SK-N-SH (cell line): ENCODE data around the gene AK3. TPM values are rescaled to one million over a fixed set of nuclear protein-coding genes. Genes with fewer than 3 reads are reported as not detected.

Experiments used
- CTCF ChIA-PET: fragments of 300-600, 350-600 bp; formaldehyde crosslinking; extraction: SDS; loops from one replicate; lab custom pipeline; 2021; lab: Yijun Ruan, JAX
- POLR2A ChIA-PET: fragments of 350-600 bp; sonication (Branson Sonifier 250); formaldehyde crosslinking; extraction: SDS; loops from one replicate; lab custom pipeline; 2020; ENCODE audit warnings: antibody characterized with exemption, inconsistent platforms; lab: Yijun Ruan, JAX
- DNase-seq: peaks from one replicate; pipeline ENCODE4 v3.0.0; 2012
- H2AFZ ChIP-seq: fragments of 200-600 bp; sonication (generic); 2 replicates; pipeline ENCODE4 v1.8.1; 2016; ENCODE audit warnings: antibody characterized with exemption, mild to moderate bottlenecking, low read depth
- H3F3A ChIP-seq: fragments of 200-600 bp; sonication (generic); replicated peaks from 2 replicates; pipeline ENCODE3; 2016; ENCODE audit warnings: antibody characterized with exemption, mild to moderate bottlenecking; ENCODE audit not compliant: insufficient read depth
- H3K27ac ChIP-seq, 2 experiments: fragments of 200-500 bp in 1 of 2; fragments of 200-600 bp in 1 of 2; sonication (Bioruptor generic) in 1 of 2; sonication (generic), shearing (Covaris generic) in 1 of 2; 2 replicates each; pipeline versions ENCODE4 v1.5.1 to v1.6.1; 2014 to 2016; ENCODE audit warnings: low read depth in 2 of 2, inconsistent platforms in 1 of 2, low read length in 1 of 2, mild to moderate bottlenecking in 1 of 2, mixed read lengths in 1 of 2
- H3K27me3 ChIP-seq: fragments of 200-600 bp; sonication (generic), shearing (Covaris generic); 2 replicates; pipeline ENCODE4 v1.6.1; 2016; ENCODE audit warnings: mixed run types; ENCODE audit not compliant: insufficient read depth
- H3K36me3 ChIP-seq, 2 experiments: fragments of 200-500 bp in 1 of 2; fragments of 200-600 bp in 1 of 2; sonication (Bioruptor generic) in 1 of 2; sonication (generic) in 1 of 2; replicated peaks in 1 of 2; 2 replicates each; pipeline versions ENCODE3 to v1.5.1; 2014 to 2016; ENCODE audit warnings: low read length in 1 of 2, mild to moderate bottlenecking in 1 of 2; ENCODE audit not compliant: insufficient read depth in 2 of 2, control insufficient read depth in 1 of 2
- H3K4me1 ChIP-seq, 2 experiments: fragments of 200-500 bp in 1 of 2; fragments of 200-600 bp in 1 of 2; sonication (Bioruptor generic) in 1 of 2; sonication (generic), shearing (Covaris generic) in 1 of 2; 2 replicates each; pipeline versions ENCODE4 v1.5.1 to v1.6.1; 2014 to 2016; ENCODE audit warnings: low read depth in 1 of 2, low read length in 1 of 2, mixed run types in 1 of 2; ENCODE audit not compliant: insufficient read depth in 2 of 2, control insufficient read depth in 1 of 2
- H3K4me2 ChIP-seq: fragments of 200-600 bp; sonication (generic), shearing (Covaris generic); 2 replicates; pipeline ENCODE4 v1.6.1; 2017; ENCODE audit warnings: mixed run types
- H3K4me3 ChIP-seq, 2 experiments: fragments of 200-500 bp in 1 of 2; fragments of 200-600 bp in 1 of 2; sonication (Bioruptor generic) in 1 of 2; sonication (generic), shearing (Covaris generic) in 1 of 2; 2 replicates each; pipeline versions ENCODE4 v1.5.1 to v1.8.1; 2014 to 2016; ENCODE audit warnings: low read depth in 2 of 2, inconsistent platforms in 1 of 2, low read length in 1 of 2, mild to moderate bottlenecking in 1 of 2, mixed read lengths in 1 of 2, moderate library complexity in 1 of 2
- H3K79me2 ChIP-seq: fragments of 200-600 bp; sonication (generic); 2 replicates; pipeline ENCODE4 v1.8.1; 2017; ENCODE audit warnings: mild to moderate bottlenecking; ENCODE audit not compliant: insufficient read depth
- H3K9ac ChIP-seq: fragments of 200-600 bp; sonication (generic); 2 replicates; pipeline ENCODE4 v1.6.1; 2017; ENCODE audit warnings: mixed run types
- H3K9me2 ChIP-seq: fragments of 200-600 bp; sonication (generic); 2 replicates; pipeline ENCODE4 v1.6.1; 2017; ENCODE audit warnings: mixed run types
- H3K9me3 ChIP-seq: fragments of 200-600 bp; sonication (generic); 2 replicates; pipeline ENCODE4 v1.6.1; 2017; ENCODE audit warnings: mixed run types, mild to moderate bottlenecking, moderate library complexity
- H4K20me1 ChIP-seq: fragments of 200-600 bp; sonication (generic); 2 replicates; pipeline ENCODE4 v1.6.1; 2017; ENCODE audit warnings: mild to moderate bottlenecking, mixed run types; ENCODE audit not compliant: insufficient read depth
- FOXM1 ChIP-seq: IDR thresholded peaks from 2 replicates; pipeline ENCODE4 v1.4.0; 2012; ENCODE audit warnings: low read depth, mild to moderate bottlenecking
- GABPA ChIP-seq: IDR thresholded peaks from 2 replicates; pipeline ENCODE4 v1.4.0; 2012; ENCODE audit warnings: low read depth, mild to moderate bottlenecking
- GATA2 ChIP-seq: sonication (generic); formaldehyde crosslinking; IDR thresholded peaks from 2 replicates; pipeline ENCODE4 v1.5.0; 2020; ENCODE audit warnings: mild to moderate bottlenecking, missing genetic modification reagents
- MEF2A ChIP-seq: IDR thresholded peaks from 2 replicates; pipeline ENCODE4 v1.4.0; 2012; ENCODE audit warnings: low read depth, borderline replicate concordance
- NFIC ChIP-seq: IDR thresholded peaks from 2 replicates; pipeline ENCODE4 v1.4.0; 2012; ENCODE audit warnings: borderline replicate concordance
- REST ChIP-seq: IDR thresholded peaks from 2 replicates; pipeline ENCODE4 v1.6.1; 2012; ENCODE audit warnings: mild to moderate bottlenecking, low read depth, low read length, moderate library complexity
- RFX5 ChIP-seq: IDR thresholded peaks from 2 replicates; pipeline ENCODE4 v1.6.1; 2012; ENCODE audit warnings: mild to moderate bottlenecking, improper control_type of control experiment, low read length
- RXRA ChIP-seq: IDR thresholded peaks from 2 replicates; pipeline ENCODE4 v1.4.0; 2012; ENCODE audit warnings: low read depth, mild to moderate bottlenecking, borderline replicate concordance
- SIN3A ChIP-seq: IDR thresholded peaks from 2 replicates; pipeline ENCODE4 v1.6.1; 2012; ENCODE audit warnings: low read depth, mild to moderate bottlenecking, low read length, moderate library complexity, borderline replicate concordance
- TAF1 ChIP-seq: IDR thresholded peaks from 2 replicates; pipeline ENCODE4 v1.6.1; 2012; ENCODE audit warnings: low read depth, mild to moderate bottlenecking, low read length, moderate library complexity, borderline replicate concordance
- TCF12 ChIP-seq: IDR thresholded peaks from 2 replicates; pipeline ENCODE4 v1.4.0; 2012
- USF1 ChIP-seq: IDR thresholded peaks from 2 replicates; pipeline ENCODE4 v1.4.0; 2012; ENCODE audit warnings: low read depth, borderline replicate concordance
- WGBS: methylation state at CpG from one replicate; pipeline ENCODE4 v1.1.6; 2017; ENCODE audit warnings: low lambda C conversion rate; 5-methylcytosine and 5-hydroxymethylcytosine counted together
- polyA plus RNA-seq, 3 experiments: library from polyadenylated mRNA; depleted of rRNA; stranded (reverse); fragments of >200 nt; gene quantifications; 2 replicates each; pipeline ENCODE4 v1.2.3, GENCODE V29; 2012
- TF ChIP-seq, protein P1 (sequence below): fragments of 150-350 bp; IDR thresholded peaks from 2 replicates; pipeline ENCODE4 v1.6.1; 2016; ENCODE audit warnings: mild to moderate bottlenecking, low read depth, low read length
- TF ChIP-seq, protein P2 (sequence below): fragments of 150-350 bp; IDR thresholded peaks from 2 replicates; pipeline ENCODE4 v1.6.1; 2017; ENCODE audit warnings: antibody characterized with exemption, low read length, low read depth, borderline replicate concordance
- TF ChIP-seq, protein P3 (sequence below): IDR thresholded peaks from 2 replicates; pipeline ENCODE4 v1.4.0; 2012; ENCODE audit warnings: low read depth, borderline replicate concordance

Gene AK3
- polyA plus RNA-seq, 1 of the 3 experiments (the other 2 are of a cell fraction): 20.6 TPM

DNA sequence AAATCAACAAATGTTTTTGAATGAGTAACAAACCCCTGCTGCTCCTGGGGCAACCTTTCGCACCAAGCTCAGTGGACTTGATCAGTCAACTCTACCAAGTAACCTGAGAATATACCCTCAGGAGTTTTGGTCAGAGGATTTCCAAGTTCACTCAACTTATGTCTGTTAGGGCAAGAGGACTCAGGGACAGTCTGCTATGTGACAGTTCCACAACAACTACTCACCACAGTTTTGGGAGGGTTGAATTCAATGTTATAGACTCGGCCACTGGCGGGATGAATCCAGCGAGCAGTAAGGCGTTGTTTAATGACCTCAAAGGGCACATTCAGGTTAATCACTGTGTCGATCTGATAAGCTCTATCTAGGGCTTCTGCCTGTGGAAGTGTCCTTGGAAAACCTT lies 22.1 kb downstream of the AK3 start (continued):
- TF ChIP-seq REST (no peak), GATA2 (CRISPR knock-in tag) (no peak), TAF1 (no peak), SIN3A (no peak), NFIC (no peak), RFX5 (no peak), FOXM1 (no peak), USF1 (no peak), GABPA (no peak), TCF12 (no peak)
- TF ChIP-seq, protein P1, sequence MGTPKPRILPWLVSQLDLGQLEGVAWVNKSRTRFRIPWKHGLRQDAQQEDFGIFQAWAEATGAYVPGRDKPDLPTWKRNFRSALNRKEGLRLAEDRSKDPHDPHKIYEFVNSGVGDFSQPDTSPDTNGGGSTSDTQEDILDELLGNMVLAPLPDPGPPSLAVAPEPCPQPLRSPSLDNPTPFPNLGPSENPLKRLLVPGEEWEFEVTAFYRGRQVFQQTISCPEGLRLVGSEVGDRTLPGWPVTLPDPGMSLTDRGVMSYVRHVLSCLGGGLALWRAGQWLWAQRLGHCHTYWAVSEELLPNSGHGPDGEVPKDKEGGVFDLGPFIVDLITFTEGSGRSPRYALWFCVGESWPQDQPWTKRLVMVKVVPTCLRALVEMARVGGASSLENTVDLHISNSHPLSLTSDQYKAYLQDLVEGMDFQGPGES: no peak

GRCh38 chr9:4717815-4718214 lies 23.2 kb downstream of the AK3 start:
- Histone ChIP-seq H3K9ac (no peak overlapping the region), H3K4me2 (no peak overlapping the region), H3K4me3 (no peak overlapping the region), H3K9me2 (no peaks in the 10 kb centered on the region), H3F3A (no peaks in the 10 kb centered on the region), H3K4me1 (no peaks in the 10 kb centered on the region), H3K27me3 (no peaks in the 10 kb centered on the region), H3K36me3 (peaks cover 37 to 50% of the 10 kb centered on the region in 2 experiments), H4K20me1 (no peaks in the 10 kb centered on the region), H3K27ac (no peak overlapping the region), H3K79me2 (peaks cover 4% of the 10 kb centered on the region; the same call in 1 of the 2 replicates), H2AFZ (no peak overlapping the region), H3K9me3 (no peaks in the 10 kb centered on the region)
- POLR2A ChIA-PET: no interaction called here
- WGBS: 92% methylated on average over 3 of the region's 4 CpGs
- CTCF ChIA-PET: no interaction called here
- TF ChIP-seq NFIC: no peak
- TF ChIP-seq, protein P2, sequence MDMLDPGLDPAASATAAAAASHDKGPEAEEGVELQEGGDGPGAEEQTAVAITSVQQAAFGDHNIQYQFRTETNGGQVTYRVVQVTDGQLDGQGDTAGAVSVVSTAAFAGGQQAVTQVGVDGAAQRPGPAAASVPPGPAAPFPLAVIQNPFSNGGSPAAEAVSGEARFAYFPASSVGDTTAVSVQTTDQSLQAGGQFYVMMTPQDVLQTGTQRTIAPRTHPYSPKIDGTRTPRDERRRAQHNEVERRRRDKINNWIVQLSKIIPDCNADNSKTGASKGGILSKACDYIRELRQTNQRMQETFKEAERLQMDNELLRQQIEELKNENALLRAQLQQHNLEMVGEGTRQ: no peak
- TF ChIP-seq MEF2A: no peak
- no peak for TF ChIP-seq RXRA
- TF ChIP-seq GATA2 (CRISPR knock-in tag): no peak
- TF ChIP-seq, protein P3, sequence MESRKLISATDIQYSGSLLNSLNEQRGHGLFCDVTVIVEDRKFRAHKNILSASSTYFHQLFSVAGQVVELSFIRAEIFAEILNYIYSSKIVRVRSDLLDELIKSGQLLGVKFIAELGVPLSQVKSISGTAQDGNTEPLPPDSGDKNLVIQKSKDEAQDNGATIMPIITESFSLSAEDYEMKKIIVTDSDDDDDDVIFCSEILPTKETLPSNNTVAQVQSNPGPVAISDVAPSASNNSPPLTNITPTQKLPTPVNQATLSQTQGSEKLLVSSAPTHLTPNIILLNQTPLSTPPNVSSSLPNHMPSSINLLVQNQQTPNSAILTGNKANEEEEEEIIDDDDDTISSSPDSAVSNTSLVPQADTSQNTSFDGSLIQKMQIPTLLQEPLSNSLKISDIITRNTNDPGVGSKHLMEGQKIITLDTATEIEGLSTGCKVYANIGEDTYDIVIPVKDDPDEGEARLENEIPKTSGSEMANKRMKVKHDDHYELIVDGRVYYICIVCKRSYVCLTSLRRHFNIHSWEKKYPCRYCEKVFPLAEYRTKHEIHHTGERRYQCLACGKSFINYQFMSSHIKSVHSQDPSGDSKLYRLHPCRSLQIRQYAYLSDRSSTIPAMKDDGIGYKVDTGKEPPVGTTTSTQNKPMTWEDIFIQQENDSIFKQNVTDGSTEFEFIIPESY: no peak
- no peak for DNase-seq
